T-helper 1 cell treated with Interleukin-12 subunit alpha and Interleukin-12 subunit beta and Interleukin-4 antibody, amounts not matched to agents 30 μg/mL and 1 μg/mL, for 36 hours (primary cell): Measurements from ENCODE around the gene INCA1.

ENCODE experiments used
- H3K27ac Mint-ChIP-seq: one replicate; pipeline ENCODE4 v1.8.0; 2021; ENCODE audit warnings: mild to moderate bottlenecking, mixed read lengths
- H3K27me3 Mint-ChIP-seq: one replicate; pipeline ENCODE4 v1.8.0; 2021; ENCODE audit warnings: low read depth, mixed read lengths
- H3K36me3 Mint-ChIP-seq: one replicate; pipeline ENCODE4 v1.8.0; 2021; ENCODE audit warnings: low read depth, mixed read lengths
- H3K4me1 Mint-ChIP-seq: one replicate; pipeline ENCODE4 v1.8.0; 2021; ENCODE audit warnings: low read depth, mixed read lengths
- H3K4me3 Mint-ChIP-seq: one replicate; pipeline ENCODE4 v1.8.0; 2021; ENCODE audit warnings: mild to moderate bottlenecking, moderate library complexity, mixed read lengths
- H3K9me3 Mint-ChIP-seq: one replicate; pipeline ENCODE4 v1.8.0; 2021; ENCODE audit warnings: mixed read lengths

INCA1 gene

DNA sequence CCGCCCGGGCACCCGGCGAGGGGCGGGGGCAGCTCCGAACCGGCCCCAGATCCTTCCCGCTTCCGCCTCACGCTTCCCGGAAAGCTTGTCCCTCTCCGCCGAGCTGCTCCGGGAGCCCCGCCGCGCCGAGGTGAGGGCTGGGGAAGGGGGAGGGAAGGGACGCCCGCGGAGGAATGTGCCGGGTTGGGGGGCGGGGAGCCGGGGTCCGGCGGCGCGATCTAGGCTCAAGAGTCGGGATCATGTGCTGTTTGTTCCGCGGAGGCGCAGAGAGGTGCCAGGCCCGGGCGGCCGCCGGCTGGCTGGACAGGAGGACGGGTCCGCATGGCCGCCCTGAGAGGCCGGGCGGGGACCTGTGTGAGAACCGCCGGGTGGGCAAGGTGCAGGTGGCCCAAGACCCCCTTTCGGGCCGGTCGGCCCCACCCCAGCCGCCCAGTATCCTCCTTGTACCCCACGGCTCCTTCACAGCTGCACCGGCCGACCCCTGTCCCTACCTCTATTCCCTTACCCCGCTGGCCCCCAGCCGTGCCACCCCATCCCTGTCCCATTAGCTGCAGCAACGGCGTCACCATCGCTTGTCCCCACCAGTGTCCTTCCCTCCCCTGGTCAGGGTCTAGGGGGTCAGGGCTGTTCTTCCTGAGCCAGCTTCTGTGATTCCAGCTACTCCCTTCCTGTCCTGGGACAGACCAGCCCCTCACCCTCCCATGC, 857 bp upstream of the INCA1 start:
- H3K27me3 Mint-ChIP-seq: peaks cover 6% of the 10 kb centered on the region
- no peaks in the 10 kb centered on the region for H3K9me3 Mint-ChIP-seq
- peaks cover 18% of the 10 kb centered on the region for H3K36me3 Mint-ChIP-seq
- peak overlapping the region; percentile 87 for H3K4me3 Mint-ChIP-seq
- H3K27ac Mint-ChIP-seq: no peak overlapping the region
- H3K4me1 Mint-ChIP-seq: peaks cover 15% of the 10 kb centered on the region

DNA sequence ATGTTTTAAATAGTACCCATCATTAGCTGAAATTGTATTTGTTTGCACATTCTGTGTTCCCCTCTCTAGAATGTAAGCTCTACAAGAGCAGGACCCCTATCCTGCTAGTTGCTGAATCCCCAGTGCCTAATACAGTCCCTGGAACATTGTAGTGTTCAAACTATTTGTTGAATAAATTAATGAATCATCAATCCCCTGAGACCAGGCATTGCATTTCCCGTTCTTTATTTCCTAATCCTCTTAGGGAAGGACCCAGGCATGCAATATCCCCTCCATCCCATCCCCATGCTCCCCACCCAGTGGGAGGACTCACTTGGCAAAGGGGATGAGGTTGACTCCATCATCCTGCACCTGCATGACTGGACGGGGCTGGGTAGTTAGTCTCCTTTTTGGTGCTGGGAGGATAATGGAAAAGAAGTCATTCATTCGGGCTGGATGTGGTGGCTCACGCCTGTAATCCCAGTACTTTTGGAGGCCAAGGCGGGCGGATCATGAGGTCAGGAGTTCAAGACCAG, 3.2 kb downstream of the INCA1 start:
- H3K9me3 Mint-ChIP-seq: no peaks in the 10 kb centered on the region
- no peak overlapping the region for H3K4me3 Mint-ChIP-seq
- no peak overlapping the region for H3K27ac Mint-ChIP-seq
- peaks cover 16% of the 10 kb centered on the region for H3K4me1 Mint-ChIP-seq
- H3K27me3 Mint-ChIP-seq: peaks cover 6% of the 10 kb centered on the region
- no peaks in the 10 kb centered on the region for H3K36me3 Mint-ChIP-seq

DNA sequence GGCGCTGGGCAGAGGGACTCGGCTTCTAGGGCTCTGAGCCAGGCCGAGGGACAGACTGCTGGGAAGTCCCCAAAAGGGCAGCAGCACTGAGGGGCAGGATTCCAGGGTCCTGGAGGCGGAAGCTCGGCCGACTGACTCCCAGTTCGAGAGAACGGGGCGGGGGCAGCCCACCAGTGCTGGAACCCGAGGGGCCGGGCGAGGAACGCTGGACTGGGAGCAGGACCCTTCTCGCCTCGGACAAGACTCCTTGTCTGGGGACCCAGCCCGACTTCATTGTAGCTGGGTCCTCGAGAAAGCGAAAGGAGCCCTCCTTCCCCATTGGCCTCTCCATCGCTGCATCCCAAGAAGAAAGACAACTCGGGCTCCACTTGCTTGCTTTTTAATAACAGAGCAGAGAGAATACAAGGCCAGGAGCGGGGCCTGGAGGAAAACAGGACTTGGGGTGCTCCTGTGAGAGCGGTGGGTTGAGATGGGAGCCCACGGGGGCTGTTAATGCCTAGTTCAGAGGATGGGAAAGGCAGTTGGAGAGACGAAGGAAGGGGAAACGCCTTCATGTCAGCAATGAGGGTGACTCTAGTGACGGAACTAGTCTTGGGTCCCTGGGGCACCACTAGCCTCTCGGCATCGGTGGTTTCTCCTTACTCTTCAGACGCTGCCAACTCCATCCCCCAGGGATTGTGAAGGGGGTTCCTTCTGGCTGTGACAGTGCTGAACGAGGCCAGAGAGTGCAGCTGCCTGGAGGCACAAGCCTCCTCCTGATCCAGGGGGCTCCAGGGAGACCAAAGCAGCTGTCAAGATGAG, 9.4 kb downstream of the INCA1 start:
- Mint-ChIP-seq H3K4me3 (peak overlapping the region; percentile 92), H3K27me3 (no peaks in the 10 kb centered on the region), H3K27ac (peak overlapping the region; percentile 94), H3K36me3 (peaks cover 13% of the 10 kb centered on the region), H3K9me3 (no peaks in the 10 kb centered on the region), H3K4me1 (peaks cover 33% of the 10 kb centered on the region)

DNA sequence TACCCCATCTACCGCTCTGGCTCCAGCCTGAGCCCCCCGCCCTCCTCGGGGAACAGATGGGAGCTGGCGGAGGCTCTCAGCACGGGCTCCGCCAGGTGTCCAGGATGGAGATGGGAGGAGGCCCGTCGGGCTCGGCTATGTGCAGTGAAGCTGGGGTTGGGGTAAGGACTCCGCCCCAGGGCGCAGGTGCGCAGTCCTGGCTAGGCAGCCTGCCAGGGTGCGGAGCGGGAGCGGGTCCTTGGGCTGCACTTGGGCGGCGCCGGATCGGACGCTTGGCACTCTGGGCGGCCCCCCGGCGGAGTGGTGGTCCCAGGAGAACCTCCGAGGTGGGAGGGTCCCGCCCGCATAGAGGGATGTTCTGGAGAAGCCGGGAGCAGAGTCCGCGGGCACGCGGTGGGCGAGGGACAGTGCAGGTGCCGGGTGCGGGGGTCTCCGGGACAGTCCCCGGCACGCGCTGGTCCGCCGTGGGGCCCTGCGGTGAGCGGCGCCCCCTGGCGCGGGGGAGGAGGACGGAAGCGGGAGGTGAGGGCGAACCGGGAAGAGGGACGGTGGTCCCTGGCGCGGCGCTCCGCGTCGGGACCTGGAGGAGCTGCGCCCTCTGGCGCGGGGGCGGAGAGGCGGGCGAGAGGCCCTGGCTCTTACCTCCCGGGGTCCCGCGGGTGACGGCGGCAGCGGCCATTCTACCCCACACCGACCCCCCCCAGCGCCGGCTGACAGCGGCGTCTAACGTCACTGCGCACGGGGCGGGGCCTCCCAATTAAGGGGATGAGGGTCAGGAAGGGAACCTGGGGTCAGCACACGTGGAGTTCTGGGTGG, 10.2 kb downstream of the INCA1 start, which contains the start of gene CAMTA2:
CAMTA2 (minus strand) TSS at position 725 of the 816 bp plus-strand sequence. CDS start 1,453 bp downstream, outside the sequence.
- Mint-ChIP-seq H3K27me3 (no peaks in the 10 kb centered on the region), H3K4me1 (peaks cover 35% of the 10 kb centered on the region)

DNA sequence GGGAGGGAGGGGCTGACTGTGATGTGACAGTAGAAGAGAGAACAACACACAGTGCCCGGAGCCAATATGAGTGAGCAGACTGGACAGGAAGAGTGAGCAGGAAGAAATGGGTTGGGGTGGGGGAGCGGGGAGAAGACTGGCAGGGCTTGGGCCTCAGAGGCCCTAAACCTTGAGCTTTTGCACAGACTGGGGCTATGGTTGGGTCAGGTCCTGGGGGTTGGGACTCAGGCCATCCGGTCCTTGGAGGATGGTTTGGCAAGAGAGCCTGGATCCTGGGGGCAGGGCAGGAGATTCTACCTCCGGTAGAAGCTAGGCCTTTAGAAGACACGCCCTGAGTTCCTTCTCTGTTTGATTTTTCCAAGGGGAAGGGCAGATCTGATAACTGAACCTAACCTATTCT, 10.9 kb downstream of the INCA1 start:
- Mint-ChIP-seq H3K4me3 (peak overlapping the region; percentile 92), H3K36me3 (peaks cover 26% of the 10 kb centered on the region), H3K27me3 (no peaks in the 10 kb centered on the region), H3K9me3 (no peaks in the 10 kb centered on the region), H3K4me1 (peaks cover 41% of the 10 kb centered on the region), H3K27ac (peak overlapping the region; percentile 86)

More for the DNA sequence above, 10.2 kb downstream of the INCA1 start, which contains the start of gene CAMTA2:
- Mint-ChIP-seq H3K27ac (peak within 1 kb of the TSS; percentile 94), H3K4me3 (peak within 1 kb of the TSS; percentile 92), H3K9me3 (no peaks in the 10 kb centered on the region), H3K36me3 (peaks cover 20% of the 10 kb centered on the region)

DNA sequence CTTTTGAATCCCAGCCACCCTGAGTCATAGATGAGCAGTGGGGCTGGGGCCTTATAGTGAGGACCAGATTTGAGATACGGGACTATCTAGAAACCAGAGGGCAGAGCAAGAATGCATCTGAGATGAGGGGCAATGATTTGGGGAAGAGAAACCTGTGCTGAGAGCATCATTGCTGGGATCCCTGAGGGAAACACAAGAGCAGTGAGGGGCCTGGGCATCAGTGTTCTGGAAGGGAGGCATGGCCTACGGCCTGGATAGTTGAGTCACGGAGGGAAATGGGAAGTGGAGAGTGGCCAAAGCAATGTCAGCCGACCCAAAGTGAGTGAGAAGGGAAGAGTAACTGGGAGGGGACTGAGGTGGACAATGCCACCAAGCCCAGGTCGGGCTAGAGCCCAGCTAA, 15.0 kb downstream of the INCA1 start:
- H3K36me3 Mint-ChIP-seq: peaks cover 47% of the 10 kb centered on the region
- no peaks in the 10 kb centered on the region for H3K27me3 Mint-ChIP-seq
- H3K4me3 Mint-ChIP-seq: no peak overlapping the region
- H3K27ac Mint-ChIP-seq: no peak overlapping the region
- H3K9me3 Mint-ChIP-seq: no peaks in the 10 kb centered on the region
- peaks cover 36% of the 10 kb centered on the region for H3K4me1 Mint-ChIP-seq

DNA sequence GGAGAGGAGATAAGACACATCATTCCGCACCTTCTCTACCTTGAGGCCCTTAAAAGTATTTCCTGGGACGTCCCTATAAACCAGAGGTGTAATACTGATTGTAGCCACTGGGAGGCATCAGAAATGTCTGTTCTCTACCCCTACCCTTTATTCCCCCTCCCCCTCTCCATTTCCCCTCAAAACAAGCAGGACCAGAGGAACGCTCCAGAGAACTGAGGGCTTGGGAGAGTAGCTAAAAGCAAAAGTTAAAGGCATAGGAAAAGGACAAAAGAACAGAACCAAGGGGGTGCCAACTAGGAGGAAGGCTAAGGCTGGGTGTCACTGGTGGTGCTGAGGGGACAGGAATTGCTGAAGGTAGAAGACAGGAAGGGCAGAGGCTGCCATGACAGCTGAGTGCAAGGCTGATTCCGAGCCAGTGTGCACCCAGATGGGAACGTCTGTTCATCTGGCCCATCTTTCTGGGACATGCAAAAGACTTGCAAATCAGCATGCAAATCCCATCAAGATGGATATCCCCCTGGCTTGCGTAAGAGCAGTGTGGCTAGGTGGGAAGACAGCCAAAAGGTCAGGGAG, 16.6 kb downstream of the INCA1 start:
- Mint-ChIP-seq H3K36me3 (peaks cover 48% of the 10 kb centered on the region), H3K4me3 (no peak overlapping the region), H3K9me3 (no peaks in the 10 kb centered on the region), H3K27me3 (no peaks in the 10 kb centered on the region), H3K4me1 (peaks cover 30% of the 10 kb centered on the region), H3K27ac (peak overlapping the region; percentile 82)

DNA sequence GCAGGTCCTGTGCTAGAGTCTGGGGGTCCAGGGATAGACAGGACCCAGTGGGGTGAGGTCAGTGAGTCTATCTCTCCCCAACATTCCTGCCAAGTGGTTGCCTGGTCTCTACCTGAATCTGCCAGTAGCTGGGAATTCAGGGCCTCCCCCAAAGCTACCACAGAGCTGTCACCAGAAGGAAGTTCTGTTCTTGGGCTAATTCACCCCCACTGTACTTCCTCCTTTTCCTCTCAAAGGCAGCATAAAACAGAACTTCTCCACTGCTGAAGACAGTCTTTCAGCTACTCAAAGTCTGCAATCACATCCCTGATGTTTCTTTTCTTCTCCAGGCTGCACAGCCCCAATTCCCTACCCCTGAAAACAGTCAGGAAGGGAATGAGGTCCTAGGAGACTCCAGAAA, 18.6 kb downstream of the INCA1 start:
- Mint-ChIP-seq H3K36me3 (peaks cover 57% of the 10 kb centered on the region), H3K9me3 (no peaks in the 10 kb centered on the region), H3K4me3 (no peak overlapping the region), H3K27ac (no peak overlapping the region), H3K4me1 (peaks cover 27% of the 10 kb centered on the region), H3K27me3 (no peaks in the 10 kb centered on the region)

DNA sequence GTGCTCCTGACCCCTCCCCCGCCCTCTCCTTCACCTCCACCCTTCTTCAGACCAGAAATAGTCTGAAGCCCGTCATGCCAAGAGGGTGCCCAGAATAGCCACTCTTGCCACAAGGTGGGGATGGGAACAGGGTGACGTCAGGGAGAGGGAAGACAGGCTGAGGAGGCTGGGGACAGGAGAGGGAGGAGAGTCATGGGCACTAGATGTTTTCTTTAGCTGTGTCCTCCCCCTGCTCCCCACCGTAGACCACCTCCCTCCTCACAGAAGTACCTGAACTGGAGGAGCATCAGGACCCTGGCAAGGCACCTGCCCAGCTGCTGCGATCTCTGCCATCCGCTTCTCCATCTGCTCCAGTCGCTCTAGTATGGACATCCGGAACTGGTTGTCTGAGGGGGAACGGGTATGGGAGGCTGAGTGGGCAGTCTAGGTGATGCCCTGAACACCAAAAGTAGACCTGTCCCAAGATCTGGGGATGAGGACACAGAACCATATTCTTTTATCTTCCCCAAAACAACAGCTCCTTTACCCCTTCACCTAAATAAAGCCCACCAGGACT, 23.1 kb downstream of the INCA1 start:
- no peak overlapping the region for H3K27ac Mint-ChIP-seq
- peaks cover 61% of the 10 kb centered on the region for H3K36me3 Mint-ChIP-seq
- no peaks in the 10 kb centered on the region for H3K9me3 Mint-ChIP-seq
- H3K27me3 Mint-ChIP-seq: no peaks in the 10 kb centered on the region
- H3K4me1 Mint-ChIP-seq: peaks cover 19% of the 10 kb centered on the region
- no peak overlapping the region for H3K4me3 Mint-ChIP-seq

DNA sequence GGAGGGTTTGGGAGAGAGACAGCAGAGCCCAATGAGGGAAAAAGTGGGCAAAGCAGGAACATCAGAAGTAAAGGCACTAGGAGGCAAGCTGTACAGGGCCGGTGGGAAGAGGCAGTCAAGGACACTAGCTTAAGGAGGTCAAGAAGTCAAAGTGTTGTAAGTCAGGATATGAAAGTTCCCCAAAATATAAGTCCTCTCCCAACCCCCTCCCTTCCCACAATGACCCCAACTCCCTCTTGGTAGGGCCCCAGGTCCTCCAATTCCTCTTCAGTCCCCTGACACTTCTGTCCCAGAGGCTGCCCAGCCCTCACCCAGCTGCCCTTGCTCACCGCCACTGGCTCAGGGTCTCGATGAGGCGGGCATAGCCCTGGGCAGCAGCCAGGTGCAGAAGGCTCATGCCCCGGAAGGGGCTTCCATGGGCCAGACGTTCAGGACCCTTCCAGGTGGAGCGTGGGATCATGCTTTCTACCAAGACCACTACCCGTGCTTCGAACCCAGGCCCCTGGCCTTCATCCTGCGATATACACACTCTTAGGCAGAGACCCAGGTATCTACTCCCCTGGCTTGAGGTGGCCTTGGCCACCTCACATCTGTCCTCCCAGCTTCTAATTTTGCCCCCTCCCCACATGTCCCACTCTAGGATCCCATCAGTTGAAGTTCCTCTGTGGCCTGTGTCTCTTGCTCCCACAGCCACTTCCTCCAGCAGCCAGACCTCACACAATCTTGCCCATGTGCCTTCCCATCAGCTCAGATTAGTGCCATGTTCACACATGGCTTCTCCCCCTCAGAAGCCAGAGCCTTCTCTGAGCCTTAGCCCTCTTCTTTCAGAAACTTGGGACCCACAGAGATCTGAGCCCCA, 23.8 kb downstream of the INCA1 start:
- H3K4me1 Mint-ChIP-seq: peaks cover 25% of the 10 kb centered on the region
- H3K27me3 Mint-ChIP-seq: no peaks in the 10 kb centered on the region

DNA sequence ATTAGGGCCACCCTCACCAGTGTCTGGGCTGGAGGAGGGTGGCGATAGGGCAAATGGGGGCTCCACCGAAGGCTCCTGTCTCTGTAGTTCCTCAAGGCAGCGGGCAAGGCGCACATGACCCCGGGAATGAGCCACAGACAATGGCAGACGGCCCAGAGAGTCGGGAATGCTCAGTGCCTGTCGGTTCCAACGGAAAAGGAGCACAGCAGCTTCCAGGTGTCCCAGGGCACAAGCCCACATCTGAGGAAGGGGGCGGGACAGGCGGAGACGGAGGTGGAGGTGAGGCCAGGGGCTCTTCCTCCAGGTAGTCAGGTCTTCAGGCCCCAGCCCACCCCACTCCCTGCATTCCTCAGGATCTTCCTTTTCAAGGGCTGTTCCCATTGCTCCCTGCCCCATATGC, 24.6 kb downstream of the INCA1 start:
- Mint-ChIP-seq H3K9me3 (no peaks in the 10 kb centered on the region), H3K4me3 (no peak overlapping the region), H3K4me1 (peaks cover 25% of the 10 kb centered on the region), H3K27me3 (no peaks in the 10 kb centered on the region), H3K36me3 (peaks cover 61% of the 10 kb centered on the region), H3K27ac (no peak overlapping the region)

More for the DNA sequence above, 23.8 kb downstream of the INCA1 start:
- Mint-ChIP-seq H3K9me3 (no peaks in the 10 kb centered on the region), H3K4me3 (no peak overlapping the region), H3K36me3 (peaks cover 67% of the 10 kb centered on the region), H3K27ac (no peak overlapping the region)

DNA sequence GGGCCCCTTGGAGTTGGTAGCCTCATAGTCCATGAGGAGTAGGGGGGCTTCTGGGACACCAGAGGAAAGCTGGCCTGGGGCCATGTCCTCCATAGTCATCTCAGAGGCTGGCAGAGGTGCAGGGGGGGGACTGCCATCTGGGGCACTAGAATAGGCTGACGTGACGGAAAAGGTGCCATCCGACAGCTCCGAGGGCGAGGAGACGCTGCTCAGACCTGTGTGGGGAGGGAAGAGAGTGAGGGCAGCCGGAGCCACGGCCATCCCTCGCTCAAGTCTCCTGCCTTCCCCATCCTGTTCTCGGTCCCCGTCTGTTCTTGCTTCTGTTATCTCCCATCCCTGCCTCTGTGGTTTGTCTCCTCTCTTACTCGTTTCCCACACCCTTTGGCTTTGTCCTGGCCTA, 25.0 kb downstream of the INCA1 start:
- no peaks in the 10 kb centered on the region for H3K9me3 Mint-ChIP-seq
- no peak overlapping the region for H3K27ac Mint-ChIP-seq
- peaks cover 25% of the 10 kb centered on the region for H3K4me1 Mint-ChIP-seq
- no peaks in the 10 kb centered on the region for H3K27me3 Mint-ChIP-seq
- peaks cover 60% of the 10 kb centered on the region for H3K36me3 Mint-ChIP-seq
- H3K4me3 Mint-ChIP-seq: no peak overlapping the region

DNA sequence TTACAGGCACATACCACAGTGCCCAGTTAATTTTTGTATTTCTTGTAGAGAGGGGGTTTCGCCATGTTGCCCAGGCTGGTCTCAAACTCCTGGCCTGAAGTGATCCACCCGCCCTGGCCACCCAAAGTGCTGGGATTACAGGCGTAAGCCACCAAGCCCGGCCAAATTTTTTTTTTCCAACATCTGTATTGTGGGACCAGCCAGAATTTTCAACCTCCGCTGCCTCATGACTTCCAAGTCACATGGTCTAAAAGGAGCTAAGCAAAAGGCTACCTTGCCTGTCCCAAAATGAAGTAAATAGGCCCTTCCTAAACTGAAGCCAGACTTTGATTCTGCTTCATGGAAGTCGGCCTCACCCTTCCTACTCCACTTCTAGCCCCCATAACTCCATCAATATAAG, 25.5 kb downstream of the INCA1 start:
- no peaks in the 10 kb centered on the region for H3K9me3 Mint-ChIP-seq
- peaks cover 25% of the 10 kb centered on the region for H3K4me1 Mint-ChIP-seq
- H3K36me3 Mint-ChIP-seq: peaks cover 57% of the 10 kb centered on the region
- no peaks in the 10 kb centered on the region for H3K27me3 Mint-ChIP-seq
- no peak overlapping the region for H3K27ac Mint-ChIP-seq
- no peak overlapping the region for H3K4me3 Mint-ChIP-seq
